BE2C (cell line): ENCODE measurements around the gene SENP1.
A peak's percentile ranks its signal among the peaks of the same experiment; 100 is the strongest.
"Not testable (repeated sequence)": the region's sequence is repeated elsewhere in the genome, so short reads cannot be mapped to it uniquely, and the experiment has no call there.

Source experiments
- DNase-seq: peaks from one replicate; pipeline ENCODE4 v3.0.0-alpha.2; 2020
- H3K27me3 ChIP-seq: fragments of 250-450 bp; sonication (Bioruptor Pico); 2 replicates; pipeline ENCODE4 v1.5.1; 2020; ENCODE audit warnings: mild to moderate bottlenecking
- H3K36me3 ChIP-seq: fragments of 250-450 bp; sonication (Bioruptor Pico); 2 replicates; pipeline ENCODE4 v1.5.1; 2020; ENCODE audit warnings: mild to moderate bottlenecking
- H3K4me1 ChIP-seq: fragments of 250-450 bp; sonication (Bioruptor Pico); 2 replicates; pipeline ENCODE4 v1.5.1; 2020
- H3K4me3 ChIP-seq: 2 replicates; pipeline ENCODE4 v1.5.1; 2011; ENCODE audit warnings: low read depth, low read length
- H3K9me3 ChIP-seq: fragments of 250-450 bp; sonication (Bioruptor Pico); 2 replicates; pipeline ENCODE4 v1.5.1; 2020
- CTCF ChIP-seq: IDR thresholded peaks from 2 replicates; pipeline ENCODE4 v1.5.1; 2012; ENCODE audit warnings: mild to moderate bottlenecking, low read depth, low read length

The SENP1 gene

GRCh38 chr12:48125985-48126384, 20.1 kb upstream of the SENP1 start:
- H3K27me3 ChIP-seq, result no peaks in the 10 kb centered on the region
- peaks cover 61% of the 10 kb centered on the region for H3K36me3 ChIP-seq
- no peaks in the 10 kb centered on the region for H3K4me1 ChIP-seq
- no peak for TF ChIP-seq CTCF
- no peak overlapping the region for H3K4me3 ChIP-seq
- H3K9me3 ChIP-seq, result no peaks in the 10 kb centered on the region
- DNase-seq, result no peak

GRCh38 chr12:48125542-48125941, 19.7 kb upstream of the SENP1 start:
- H3K27me3 ChIP-seq, H3K4me3 ChIP-seq, H3K4me1 ChIP-seq, H3K9me3 ChIP-seq, DNase-seq: not testable (repeated sequence)
- peaks cover 56% of the 10 kb centered on the region for H3K36me3 ChIP-seq

- Histone ChIP-seq H3K9me3 (no peaks in the 10 kb centered on the region), H3K4me1 (no peaks in the 10 kb centered on the region; the same call in 1 of the 2 replicates), H3K36me3 (peaks cover 36% of the 10 kb centered on the region), H3K27me3 (peaks cover 1% of the 10 kb centered on the region; the same call in 1 of the 2 replicates), H3K4me3 (no peak overlapping the region)
- DNase-seq, result no peak
- TF ChIP-seq CTCF, result no peak
Measured at GRCh38 chr12:48123169-48123568, 17.3 kb upstream of the SENP1 start.

- peaks cover 34% of the 10 kb centered on the region for H3K36me3 ChIP-seq
- H3K9me3 ChIP-seq, result no peaks in the 10 kb centered on the region
- peaks cover 10% of the 10 kb centered on the region for H3K27me3 ChIP-seq
- H3K4me1 ChIP-seq, result no peaks in the 10 kb centered on the region; the same call in 1 of the 2 replicates
- no peak overlapping the region for H3K4me3 ChIP-seq
- no peak for TF ChIP-seq CTCF
- DNase-seq, result no peak
Measured at GRCh38 chr12:48122065-48122834, 16.4 kb upstream of the SENP1 start.

- no peaks in the 10 kb centered on the region for H3K9me3 ChIP-seq
- no peaks in the 10 kb centered on the region; the same call in 1 of the 2 replicates for H3K4me1 ChIP-seq
- H3K27me3 ChIP-seq, result peaks cover 18% of the 10 kb centered on the region
- no peak for DNase-seq
- H3K4me3 ChIP-seq, result no peak overlapping the region
- TF ChIP-seq CTCF, result no peak
- peaks cover 29% of the 10 kb centered on the region for H3K36me3 ChIP-seq
Measured at GRCh38 chr12:48121522-48121921, 15.6 kb upstream of the SENP1 start.

- Histone ChIP-seq H3K4me3 (peak overlapping the region; percentile 79), H3K9me3 (no peaks in the 10 kb centered on the region), H3K4me1 (no peaks in the 10 kb centered on the region; the same call in 1 of the 2 replicates), H3K27me3 (peaks cover 35% of the 10 kb centered on the region), H3K36me3 (peaks cover 21% of the 10 kb centered on the region)
- no peak for DNase-seq
- no peak for TF ChIP-seq CTCF
Measured at GRCh38 chr12:48119834-48120195, 13.9 kb upstream of the SENP1 start.
